GM21423 (cell line): ENCODE data around the gene CLASRP.

ENCODE experiments used
- ATAC-seq: cut with Tn5 transposase; IDR thresholded peaks from one replicate; pipeline ENCODE4 v1.9.1; 2021; ENCODE audit warnings: mild to moderate bottlenecking, moderate library complexity; ENCODE audit not compliant: unreplicated experiment

Gene CLASRP

GRCh38 chr19:45079063-45079910, 40.4 kb downstream of the CLASRP start, which contains the start of gene GEMIN7:
Gene GEMIN7 (plus strand): TSS chr19:45079260. CDS start chr19:45090115, 10,855 bp downstream.
- peak; percentile 33 for ATAC-seq

GRCh38 chr19:45079911-45080370, 41.1 kb downstream of the CLASRP start:
- ATAC-seq, result no peak

GRCh38 chr19:45082170-45082569, 43.3 kb downstream of the CLASRP start:
- ATAC-seq, result no peak

GRCh38 chr19:45086480-45086879, 47.6 kb downstream of the CLASRP start:
- no peak for ATAC-seq

- ATAC-seq, result no peak
These were observed 48.7 kb downstream of the CLASRP start for GRCh38 chr19:45087531-45087930.

GRCh38 chr19:45090034-45090433, 51.2 kb downstream of the CLASRP start:
- no peak for ATAC-seq

- ATAC-seq, result no peak
These were observed 51.8 kb downstream of the CLASRP start for GRCh38 chr19:45090606-45091005.

GRCh38 chr19:45091031-45091923, 52.4 kb downstream of the CLASRP start:
- peak; percentile 70 for ATAC-seq

GRCh38 chr19:45092747-45093678, 54.2 kb downstream of the CLASRP start, which contains the start of gene PPP1R37:
Gene PPP1R37 (plus strand): TSS chr19:45093179. CDS start chr19:45093326, 147 bp downstream.
- ATAC-seq, result peak; percentile 64

- no peak for ATAC-seq
These were observed 55.3 kb downstream of the CLASRP start for GRCh38 chr19:45094137-45094536.

- no peak for ATAC-seq
These were observed 55.9 kb downstream of the CLASRP start for GRCh38 chr19:45094707-45095106.

- ATAC-seq, result no peak
These were observed 56.9 kb downstream of the CLASRP start for GRCh38 chr19:45095496-45096413.

- no peak for ATAC-seq
These were observed 57.9 kb downstream of the CLASRP start for GRCh38 chr19:45096700-45097099.

GRCh38 chr19:45097450-45097775, 58.6 kb downstream of the CLASRP start:
- no peak for ATAC-seq

- no peak for ATAC-seq
These were observed 59.1 kb downstream of the CLASRP start for GRCh38 chr19:45097776-45098520.

GRCh38 chr19:45098521-45099466, 59.9 kb downstream of the CLASRP start:
- ATAC-seq, result no peak

GRCh38 chr19:45099467-45100191, 60.8 kb downstream of the CLASRP start:
- no peak for ATAC-seq
